H9 (cell line): ENCODE measurements around the gene ATG7. TPM values are rescaled to one million over a fixed set of nuclear protein-coding genes. Genes with fewer than 3 reads are reported as not detected.
A peak's percentile ranks its signal among the peaks of the same experiment; 100 is the strongest.

ENCODE experiments used
- DNase-seq: peaks from one replicate; pipeline ENCODE4 v3.0.0-alpha.2; 2017
- H2AFZ ChIP-seq: one replicate; pipeline ENCODE4 v1.6.1; 2013; ENCODE audit warnings: mild to moderate bottlenecking, low read length, control low read depth, moderate library complexity
- H2AK5ac ChIP-seq: 2 replicates; pipeline ENCODE4 v1.6.1; 2013; ENCODE audit warnings: low read length, control low read depth, mixed read lengths; ENCODE audit not compliant: insufficient read length
- H2BK120ac ChIP-seq: one replicate; pipeline ENCODE4 v1.6.1; 2013; ENCODE audit warnings: low read depth, mild to moderate bottlenecking, low read length, control low read depth, inconsistent platforms; ENCODE audit not compliant: poor library complexity, severe bottlenecking
- H2BK12ac ChIP-seq: 2 replicates; pipeline ENCODE4 v1.6.1; 2013; ENCODE audit warnings: low read length, control low read depth, mixed read lengths, low read depth; ENCODE audit not compliant: insufficient read length
- H2BK15ac ChIP-seq: 2 replicates; pipeline ENCODE4 v1.6.1; 2013; ENCODE audit warnings: low read depth, low read length, control low read depth
- H2BK20ac ChIP-seq: one replicate; pipeline ENCODE4 v1.6.1; 2013; ENCODE audit warnings: low read depth, mild to moderate bottlenecking, low read length, control low read depth, inconsistent platforms; ENCODE audit not compliant: poor library complexity, severe bottlenecking
- H2BK5ac ChIP-seq: 2 replicates; pipeline ENCODE4 v1.6.1; 2013; ENCODE audit warnings: low read length, control low read depth, mixed read lengths; ENCODE audit not compliant: insufficient read length
- H3K14ac ChIP-seq: 2 replicates; pipeline ENCODE4 v1.6.1; 2013; ENCODE audit warnings: low read length, control low read depth; ENCODE audit not compliant: insufficient read depth
- H3K18ac ChIP-seq: 2 replicates; pipeline ENCODE4 v1.6.1; 2013; ENCODE audit warnings: low read depth, mild to moderate bottlenecking, mixed read lengths, low read length, control low read depth; ENCODE audit not compliant: insufficient read length
- H3K23ac ChIP-seq: 2 replicates; pipeline ENCODE4 v1.6.1; 2013; ENCODE audit warnings: low read length, control low read depth, mixed read lengths, low read depth; ENCODE audit not compliant: insufficient read length
- H3K23me2 ChIP-seq: 2 replicates; pipeline ENCODE4 v1.6.1; 2013; ENCODE audit warnings: low read depth, mild to moderate bottlenecking, mixed read lengths, low read length, control low read depth; ENCODE audit not compliant: insufficient read length, poor library complexity, severe bottlenecking
- H3K27ac ChIP-seq: 2 replicates; pipeline ENCODE4 v1.5.1; 2013; ENCODE audit warnings: low read length, control low read depth, mixed read lengths, low read depth; ENCODE audit not compliant: insufficient read length
- H3K27me3 ChIP-seq: 2 replicates; pipeline ENCODE4 v1.6.1; 2013; ENCODE audit warnings: low read length, control low read depth, inconsistent platforms; ENCODE audit not compliant: insufficient read depth
- H3K4ac ChIP-seq: 2 replicates; pipeline ENCODE4 v1.6.1; 2013; ENCODE audit warnings: low read depth, mild to moderate bottlenecking, control low read depth, inconsistent platforms, low read length, moderate library complexity
- H3K4me1 ChIP-seq: 2 replicates; pipeline ENCODE4 v1.6.1; 2013; ENCODE audit warnings: low read length, control low read depth, inconsistent platforms; ENCODE audit not compliant: insufficient read depth
- H3K4me2 ChIP-seq: 2 replicates; pipeline ENCODE4 v1.6.1; 2013; ENCODE audit warnings: low read length, control low read depth, mixed read lengths; ENCODE audit not compliant: insufficient read length, insufficient read depth
- H3K56ac ChIP-seq: 2 replicates; pipeline ENCODE4 v1.6.1; 2013; ENCODE audit warnings: low read depth, mild to moderate bottlenecking, mixed read lengths, low read length, control low read depth; ENCODE audit not compliant: insufficient read length
- H3K79me1 ChIP-seq: 2 replicates; pipeline ENCODE4 v1.6.1; 2013; ENCODE audit warnings: low read depth, mild to moderate bottlenecking, moderate library complexity, low read length, control low read depth, inconsistent platforms; ENCODE audit not compliant: insufficient read depth, poor library complexity, severe bottlenecking
- H3K79me2 ChIP-seq: 2 replicates; pipeline ENCODE4 v1.6.1; 2013; ENCODE audit warnings: low read length, control low read depth, inconsistent platforms; ENCODE audit not compliant: insufficient read depth
- H3K9ac ChIP-seq: 2 replicates; pipeline ENCODE4 v1.6.1; 2013; ENCODE audit warnings: low read length, control low read depth, mixed read lengths; ENCODE audit not compliant: insufficient read length; ENCODE audit errors: extremely low read depth
- H3K9me3 ChIP-seq: one replicate; pipeline ENCODE4 v1.6.1; 2013; ENCODE audit warnings: low read depth, low read length, inconsistent platforms; ENCODE audit not compliant: control insufficient read depth
- H3T11ph ChIP-seq: one replicate; pipeline ENCODE4 v1.6.1; 2013; ENCODE audit warnings: mild to moderate bottlenecking, low read length, control low read depth, inconsistent platforms
- H4K20me1 ChIP-seq: one replicate; pipeline ENCODE4 v1.6.1; 2013; ENCODE audit not compliant: control insufficient read depth, insufficient read length, insufficient read depth
- H4K5ac ChIP-seq: 2 replicates; pipeline ENCODE4 v1.6.1; 2013; ENCODE audit warnings: low read depth, mild to moderate bottlenecking, mixed read lengths, low read length, control low read depth; ENCODE audit not compliant: insufficient read length
- H4K8ac ChIP-seq: replicated peaks from 2 replicates; pipeline ENCODE4 v1.6.1; 2013; ENCODE audit warnings: low read length, control low read depth, mixed read lengths, low read depth; ENCODE audit not compliant: insufficient read length
- H4K91ac ChIP-seq: 2 replicates; pipeline ENCODE4 v1.6.1; 2013; ENCODE audit warnings: low read depth, mild to moderate bottlenecking, moderate library complexity, mixed read lengths, low read length, control low read depth; ENCODE audit not compliant: insufficient read length
- H3K27ac Mint-ChIP-seq, 3 experiments: 2 replicates in 2 of 3; 3 replicates in 1 of 3; pipeline ENCODE4 v1.8.0; 2020 to 2021; ENCODE audit warnings: mixed read lengths in 3 of 3, mild to moderate bottlenecking in 1 of 3, moderate library complexity in 1 of 3
- H3K27me3 Mint-ChIP-seq: 2 replicates; pipeline ENCODE4 v1.8.0; 2021; ENCODE audit warnings: low read depth, mild to moderate bottlenecking, moderate library complexity, mixed read lengths
- H3K36me3 Mint-ChIP-seq, 3 experiments: 2 replicates in 2 of 3; 3 replicates in 1 of 3; pipeline ENCODE4 v1.8.0; 2020 to 2021; ENCODE audit warnings: low read depth in 3 of 3, mixed read lengths in 3 of 3; ENCODE audit not compliant: insufficient read depth in 1 of 3
- H3K4me1 Mint-ChIP-seq, 2 experiments: 2 replicates each; pipeline ENCODE4 v1.8.0; 2020; ENCODE audit warnings: mixed read lengths in 2 of 2
- H3K4me3 Mint-ChIP-seq, 2 experiments: 2 replicates in 1 of 2; 3 replicates in 1 of 2; pipeline ENCODE4 v1.8.0; 2020 to 2021; ENCODE audit warnings: mild to moderate bottlenecking in 2 of 2, mixed read lengths in 2 of 2, moderate library complexity in 1 of 2
- H3K9me3 Mint-ChIP-seq, 2 experiments: 2 replicates in 1 of 2; 3 replicates in 1 of 2; pipeline ENCODE4 v1.8.0; 2020; ENCODE audit warnings: mild to moderate bottlenecking in 2 of 2, mixed read lengths in 2 of 2, moderate library complexity in 1 of 2
- WGBS: extraction: QIAGEN DNeasy Blood & Tissue Kit; methylation state at CpG from one replicate; pipeline ENCODE4 v1.1.7; 2013; ENCODE audit warnings: missing lambda C conversion rate, low lambda C conversion rate, mixed read lengths; ENCODE audit not compliant: insufficient read length; ENCODE audit errors: extremely low coverage; 5-methylcytosine and 5-hydroxymethylcytosine counted together
- total RNA-seq: library from RNA; stranded (reverse); gene quantifications from 2 replicates; pipeline ENCODE4 v1.2.1, GENCODE V29; 2021
- TF ChIP-seq, protein P1 (sequence below): fragments of 200-600 bp; sonication (generic); conservative IDR thresholded peaks from 3 replicates; pipeline ENCODE4 v1.8.0; 2021; ENCODE audit warnings: antibody characterized with exemption, mild to moderate bottlenecking

The ATG7 gene
- total RNA-seq, 1 experiment from 2014 or later = 17.9 TPM

DNA sequence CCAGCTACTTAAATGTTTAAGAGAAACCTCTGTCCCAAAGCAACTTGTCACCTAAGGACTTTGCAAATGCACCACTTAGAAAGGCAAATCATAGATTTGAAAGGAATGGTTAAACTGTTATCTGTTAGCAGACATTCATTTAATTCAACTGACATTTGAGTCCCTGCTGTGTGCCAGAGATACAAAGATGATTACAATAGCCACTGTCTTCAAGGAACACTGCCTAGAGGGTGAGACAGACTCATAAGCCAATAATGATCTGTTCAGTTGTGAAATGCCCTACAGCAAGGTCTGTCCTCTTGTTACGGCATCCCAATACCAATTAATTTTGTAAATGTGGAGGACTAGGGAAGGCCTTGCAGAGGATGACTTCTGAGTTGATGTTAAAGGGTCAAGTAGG, 113.1 kb downstream of the ATG7 start:
- H2AFZ ChIP-seq = no peak overlapping the region
- no peak overlapping the region for H2BK20ac ChIP-seq
- Mint-ChIP-seq H3K4me3 (no peak overlapping the region), H3K36me3 (no peaks in the 10 kb centered on the region), H3K9me3 (no peaks in the 10 kb centered on the region), H3K27ac (peak overlapping the region in 1 of 3 experiments; percentile 78; a peak in 1 of 7 replicates), H3K27me3 (no peaks in the 10 kb centered on the region), H3K4me1 (peaks cover 11 to 17% of the 10 kb centered on the region in 2 experiments)
- no peak overlapping the region for H4K8ac ChIP-seq
- no peak overlapping the region for H4K5ac ChIP-seq
- no peak overlapping the region for H3K23ac ChIP-seq
- no peak overlapping the region for H3K4me2 ChIP-seq
- H3K23me2 ChIP-seq = no peaks in the 10 kb centered on the region
- H3K79me2 ChIP-seq = no peaks in the 10 kb centered on the region
- H3K79me1 ChIP-seq = no peaks in the 10 kb centered on the region
- H3T11ph ChIP-seq = no peak overlapping the region
- H3K27me3 ChIP-seq = no peaks in the 10 kb centered on the region
- H2BK15ac ChIP-seq = no peak overlapping the region
- no peaks in the 10 kb centered on the region for H3K9me3 ChIP-seq
- DNase-seq = no peak
- H3K14ac ChIP-seq = no peak overlapping the region
- H2BK120ac ChIP-seq = no peak overlapping the region
- no peaks in the 10 kb centered on the region for H3K4me1 ChIP-seq
- H3K27ac ChIP-seq = no peak overlapping the region
- TF ChIP-seq, protein P1, sequence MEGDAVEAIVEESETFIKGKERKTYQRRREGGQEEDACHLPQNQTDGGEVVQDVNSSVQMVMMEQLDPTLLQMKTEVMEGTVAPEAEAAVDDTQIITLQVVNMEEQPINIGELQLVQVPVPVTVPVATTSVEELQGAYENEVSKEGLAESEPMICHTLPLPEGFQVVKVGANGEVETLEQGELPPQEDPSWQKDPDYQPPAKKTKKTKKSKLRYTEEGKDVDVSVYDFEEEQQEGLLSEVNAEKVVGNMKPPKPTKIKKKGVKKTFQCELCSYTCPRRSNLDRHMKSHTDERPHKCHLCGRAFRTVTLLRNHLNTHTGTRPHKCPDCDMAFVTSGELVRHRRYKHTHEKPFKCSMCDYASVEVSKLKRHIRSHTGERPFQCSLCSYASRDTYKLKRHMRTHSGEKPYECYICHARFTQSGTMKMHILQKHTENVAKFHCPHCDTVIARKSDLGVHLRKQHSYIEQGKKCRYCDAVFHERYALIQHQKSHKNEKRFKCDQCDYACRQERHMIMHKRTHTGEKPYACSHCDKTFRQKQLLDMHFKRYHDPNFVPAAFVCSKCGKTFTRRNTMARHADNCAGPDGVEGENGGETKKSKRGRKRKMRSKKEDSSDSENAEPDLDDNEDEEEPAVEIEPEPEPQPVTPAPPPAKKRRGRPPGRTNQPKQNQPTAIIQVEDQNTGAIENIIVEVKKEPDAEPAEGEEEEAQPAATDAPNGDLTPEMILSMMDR = no peak
- H2BK5ac ChIP-seq = no peak overlapping the region
- no peaks in the 10 kb centered on the region for H4K20me1 ChIP-seq
- no peak overlapping the region for H2BK12ac ChIP-seq
- no peak overlapping the region for H3K56ac ChIP-seq
- no peak overlapping the region for H2AK5ac ChIP-seq
- no peak overlapping the region for H3K4ac ChIP-seq
- WGBS = no CpG with 5 or more reads among the region's 1 CpG
- H3K18ac ChIP-seq = no peak overlapping the region
- H3K9ac ChIP-seq = no peak overlapping the region
- no peak overlapping the region for H4K91ac ChIP-seq
